Fibroblast of lung (primary cell): ENCODE measurements around the gene C2CD4C.
"Not testable (repeated sequence)": the region's sequence is repeated elsewhere in the genome, so short reads cannot be mapped to it uniquely, and the experiment has no call there.

Experiments used
- CTCF ChIP-seq, 2 donors: IDR thresholded peaks in 1 of 2; conservative IDR thresholded peaks in 1 of 2; 1 replicate in 1 of 2; 2 replicates in 1 of 2; pipeline ENCODE4 v1.5.1; 2011 to 2012; ENCODE audit warnings: low read length in 2 of 2, control low read depth in 1 of 2, inconsistent platforms in 1 of 2, low read depth in 1 of 2, mild to moderate bottlenecking in 1 of 2
- EZH2 ChIP-seq: IDR thresholded peaks from 2 replicates; pipeline ENCODE4 v1.5.1; 2012; ENCODE audit warnings: low read length, control low read depth, mild to moderate bottlenecking; ENCODE audit errors: missing control alignments

GRCh38 chr19:355536-355935 is 53.4 kb downstream of the C2CD4C start:
- TF ChIP-seq EZH2; CTCF (conservative IDR thresholded peaks at IDR 0.05 in 1 of 2, IDR thresholded peaks at IDR 0.05 in 1 of 2; ENCODE audit: low read depth in 1 of 2, low read length in 2 of 2): not testable (repeated sequence)
